HUDEP-2 (cell line): ENCODE measurements around the gene GRAPL.
"Not testable (repeated sequence)": the region's sequence is repeated elsewhere in the genome, so short reads cannot be mapped to it uniquely, and the experiment has no call there.

ENCODE experiments used
- DNase-seq, 76 experiments: peaks; one replicate each; lab custom pipeline; 2025; ENCODE audit not compliant: unreplicated experiment in 76 of 76; lab: John Stamatoyannopoulos, UW

GRAPL gene

DNA sequence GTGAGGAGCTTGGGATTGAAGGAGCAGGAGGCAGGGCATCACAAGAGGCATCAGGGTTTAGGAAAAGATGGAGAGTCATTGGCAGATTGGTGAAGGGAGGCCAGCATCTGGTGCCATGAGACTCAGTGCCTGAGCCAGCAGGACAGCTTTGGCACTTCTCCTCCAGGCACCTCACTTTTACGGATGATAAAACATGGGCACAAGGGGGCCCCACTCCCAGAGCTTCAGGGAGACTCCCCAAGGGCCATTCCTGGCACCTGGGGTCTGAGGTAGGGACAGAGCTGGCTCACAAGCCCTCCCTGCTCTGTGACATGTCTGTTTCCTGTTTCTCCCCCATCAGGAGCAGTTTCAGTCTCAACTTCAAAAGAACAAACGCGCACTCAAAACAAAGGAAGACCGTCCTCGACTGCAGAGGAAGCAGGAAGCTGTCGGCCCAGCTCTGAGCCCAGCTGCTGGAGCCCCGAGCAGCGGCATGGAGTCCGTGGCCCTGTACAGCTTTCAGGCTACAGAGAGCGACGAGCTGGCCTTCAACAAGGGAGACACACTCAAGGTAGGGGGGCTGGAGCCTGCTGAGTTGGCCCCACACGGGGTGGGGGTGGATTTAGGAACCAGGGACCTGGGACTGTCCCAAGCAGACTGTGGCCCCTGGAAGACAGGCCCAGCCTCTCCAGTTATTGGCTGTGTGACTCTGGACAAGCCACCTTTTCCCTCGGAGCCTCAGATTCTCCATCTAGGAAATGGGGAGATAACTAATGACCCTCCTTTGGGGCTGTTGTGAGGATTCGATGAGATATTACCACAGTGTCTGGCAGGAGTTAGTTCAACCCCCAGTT lies at the start of gene GRAPL:
TSS of gene GRAPL (plus strand) at position 442 of the 833 bp plus-strand sequence. CDS start at position 473, 31 bp downstream.
- not testable (repeated sequence) for DNase-seq

GRCh38 chr17:19088804-19089685 lies 38.3 kb upstream of the GRAPL start:
- not testable (repeated sequence) for DNase-seq

- not testable (repeated sequence) for DNase-seq
Measured at GRCh38 chr17:19090058-19090772, 37.2 kb upstream of the GRAPL start.

GRCh38 chr17:19092737-19093683 lies 34.4 kb upstream of the GRAPL start:
- not testable (repeated sequence) for DNase-seq

DNA sequence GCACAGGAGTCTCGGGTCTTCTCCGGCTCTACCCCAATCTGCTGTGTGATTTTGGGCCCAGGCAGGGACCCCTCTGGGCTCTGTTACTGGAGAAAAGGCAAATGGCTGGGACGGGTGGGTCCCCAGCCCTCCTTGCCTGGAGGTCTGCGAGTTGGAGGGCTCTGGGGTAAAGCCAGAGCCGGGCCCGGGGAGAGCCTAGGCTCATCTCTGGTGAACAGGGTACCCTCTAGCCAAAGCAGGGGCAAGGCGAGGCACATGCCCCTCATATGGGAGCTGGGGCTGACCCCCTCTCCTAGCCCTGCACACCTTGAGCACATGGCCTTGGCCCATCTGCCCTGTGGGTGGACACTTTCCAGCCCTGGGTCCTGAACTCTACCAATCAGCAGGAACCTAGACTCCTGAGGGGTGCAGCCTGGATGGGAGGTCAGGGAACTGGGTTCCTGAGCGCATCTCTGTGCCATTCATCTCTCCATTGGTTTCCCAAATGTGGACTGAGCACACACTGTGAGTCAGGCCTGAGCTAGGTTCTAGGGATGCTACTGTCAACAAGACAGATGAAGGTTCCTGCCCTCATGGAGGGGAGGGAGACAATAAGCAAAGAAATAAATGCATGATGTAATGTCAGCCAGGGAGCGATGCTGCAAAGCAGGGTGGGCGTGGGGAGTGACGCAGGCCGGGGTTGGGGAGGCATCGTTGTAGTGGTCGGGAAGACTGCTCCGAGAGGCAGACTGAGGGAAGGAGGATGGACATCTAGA lies 33.5 kb upstream of the GRAPL start:
- not testable (repeated sequence) for DNase-seq

DNA sequence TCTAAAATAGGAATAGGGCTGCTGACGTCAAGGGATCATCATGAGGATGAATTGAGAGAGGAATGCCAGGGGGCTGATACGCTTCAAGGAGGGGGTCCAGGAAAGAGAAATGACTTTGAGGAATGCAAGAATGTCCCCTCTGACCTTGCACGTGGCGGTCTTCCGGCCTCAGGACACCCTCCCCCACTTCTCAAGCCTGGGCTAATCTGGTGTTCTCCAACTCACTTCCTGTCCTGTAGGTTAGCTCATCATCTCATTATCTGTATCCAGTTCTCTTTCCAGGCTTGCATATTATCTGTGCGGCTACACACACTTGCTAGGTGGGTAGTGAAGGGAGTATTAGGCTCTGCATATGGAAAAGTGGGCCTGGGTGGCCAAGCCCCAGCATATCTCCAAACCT lies 18.9 kb upstream of the GRAPL start:
- DNase-seq, result not testable (repeated sequence)

GRCh38 chr17:19110189-19111097 lies 16.9 kb upstream of the GRAPL start:
- not testable (repeated sequence) for DNase-seq

- DNase-seq, result not testable (repeated sequence)
Measured at GRCh38 chr17:19111111-19111711, 16.2 kb upstream of the GRAPL start.

DNA sequence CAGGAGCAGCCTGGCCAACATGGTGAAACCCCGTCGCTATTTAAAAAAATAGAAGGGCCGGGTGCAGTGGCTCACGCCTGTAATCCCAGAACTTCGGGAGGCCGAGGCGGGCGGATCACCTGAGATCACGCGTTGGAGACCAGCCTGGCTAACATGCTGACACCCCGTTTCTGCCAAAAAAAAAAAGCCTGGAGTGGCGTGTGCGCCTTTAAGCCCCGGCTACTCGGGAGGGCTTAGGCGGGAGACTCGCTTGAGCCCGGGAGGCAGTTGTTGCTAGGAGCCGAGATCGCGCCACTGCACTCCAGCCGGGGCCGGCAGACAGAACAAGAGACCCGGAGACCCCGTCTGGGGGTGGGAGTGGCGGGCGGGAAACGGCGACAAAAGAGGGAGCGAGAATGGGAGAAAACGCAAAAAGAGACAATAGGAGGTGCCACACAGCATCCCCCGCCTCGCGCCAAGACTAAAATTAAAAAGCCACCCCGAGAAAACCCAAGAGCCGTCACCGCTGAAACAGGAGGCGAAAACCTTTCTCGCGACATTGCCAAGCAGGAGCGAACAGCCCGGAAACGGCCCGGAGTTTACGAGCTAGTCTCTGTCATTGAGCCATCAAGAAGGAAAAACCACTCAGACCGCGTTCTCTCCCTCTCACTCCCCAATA lies 15.5 kb upstream of the GRAPL start:
- DNase-seq, result not testable (repeated sequence)

- DNase-seq, result not testable (repeated sequence)
Measured at GRCh38 chr17:19112459-19112826, 14.9 kb upstream of the GRAPL start.

- not testable (repeated sequence) for DNase-seq
Measured at GRCh38 chr17:19118695-19119094, 8.7 kb upstream of the GRAPL start.

GRCh38 chr17:19125289-19125688 lies 2.1 kb upstream of the GRAPL start:
- DNase-seq, result not testable (repeated sequence)

DNA sequence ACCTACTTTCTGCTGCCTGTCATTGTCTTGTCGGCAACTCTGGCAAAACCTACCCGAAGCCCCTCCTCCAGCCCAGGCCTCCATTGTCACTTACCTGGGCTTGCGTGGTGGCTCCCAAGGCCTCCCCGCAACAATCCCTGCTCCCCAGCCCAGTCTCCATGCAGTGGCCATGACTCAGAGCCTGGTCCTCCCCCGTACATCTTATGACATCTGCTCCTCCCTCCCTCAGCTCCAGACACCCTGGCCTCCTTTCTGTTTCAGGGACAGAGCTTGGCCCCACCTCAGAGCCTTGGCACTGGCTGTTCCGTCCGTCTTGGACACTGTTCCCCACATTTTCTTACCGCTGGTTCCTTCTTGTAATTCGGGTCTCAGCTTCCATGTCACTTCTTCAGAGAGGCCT lies 2.1 kb downstream of the GRAPL start:
- not testable (repeated sequence) for DNase-seq

GRCh38 chr17:19131108-19131507 lies 3.7 kb downstream of the GRAPL start:
- DNase-seq, result not testable (repeated sequence)

GRCh38 chr17:19131772-19132171 lies 4.4 kb downstream of the GRAPL start:
- DNase-seq, result not testable (repeated sequence)

DNA sequence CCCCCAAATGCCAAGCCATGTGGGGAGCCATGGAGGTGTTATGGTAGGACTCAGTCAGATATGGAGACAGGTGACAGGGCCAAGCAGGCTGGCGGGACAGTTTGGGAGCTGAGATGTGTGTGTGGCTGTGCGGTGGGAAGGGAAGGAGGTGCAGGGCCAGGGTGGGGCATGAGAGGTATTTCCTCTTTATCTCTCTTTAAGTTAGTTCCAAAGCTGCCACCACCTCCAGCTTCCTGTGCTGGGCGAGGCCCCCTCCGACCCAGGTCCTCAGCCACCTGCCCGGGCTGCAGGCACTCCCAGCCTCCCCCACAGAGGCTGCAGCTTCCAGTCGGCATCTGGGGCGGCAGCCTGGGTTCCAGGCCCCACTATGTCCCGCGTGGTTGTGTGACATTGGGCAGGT lies 6.4 kb downstream of the GRAPL start:
- not testable (repeated sequence) for DNase-seq

- not testable (repeated sequence) for DNase-seq
Measured at GRCh38 chr17:19135391-19135790, 8.0 kb downstream of the GRAPL start.
